Calu3 (cell line): ENCODE data around the gene EXOC3L1. TPM values are rescaled to one million over a fixed set of nuclear protein-coding genes. Genes with fewer than 3 reads are reported as not detected.

ENCODE experiments used
- BruUV-seq: library from RNA; stranded (reverse); fragments of 400-500 nt; replicated peaks from 2 replicates; lab custom pipeline; 2021; lab: Mats Ljungman, UMichigan
- CTCF ChIA-PET: fragments of 300-600 bp; sonication (Branson Sonifier 250); formaldehyde crosslinking; loops from one replicate; lab custom pipeline; 2022; ENCODE audit warnings: antibody characterized with exemption; lab: Charles Lee
- DNase-seq: peaks from one replicate; pipeline ENCODE4 v3.0.0; 2022
- H3K27ac Mint-ChIP-seq: one replicate; pipeline ENCODE4 v1.8.0; 2022; ENCODE audit warnings: mixed read lengths; ENCODE audit not compliant: unreplicated experiment
- H3K27me3 Mint-ChIP-seq: one replicate; pipeline ENCODE4 v1.8.0; 2022; ENCODE audit warnings: mixed read lengths; ENCODE audit not compliant: unreplicated experiment
- H3K36me3 Mint-ChIP-seq: one replicate; pipeline ENCODE4 v1.8.0; 2022; ENCODE audit warnings: mild to moderate bottlenecking, moderate library complexity, mixed read lengths; ENCODE audit not compliant: insufficient read depth, unreplicated experiment
- H3K4me1 Mint-ChIP-seq: one replicate; pipeline ENCODE4 v1.8.0; 2022; ENCODE audit warnings: mild to moderate bottlenecking, low read depth, mixed read lengths; ENCODE audit not compliant: unreplicated experiment
- H3K4me3 Mint-ChIP-seq: one replicate; pipeline ENCODE4 v1.8.0; 2022; ENCODE audit warnings: mild to moderate bottlenecking, low read depth, moderate library complexity, mixed read lengths; ENCODE audit not compliant: unreplicated experiment
- H3K9me3 Mint-ChIP-seq: one replicate; pipeline ENCODE4 v1.8.0; 2022; ENCODE audit warnings: low read depth, mixed read lengths; ENCODE audit not compliant: unreplicated experiment
- CTCF ChIP-seq: fragments of 200-600 bp; IDR thresholded peaks from one replicate; pipeline ENCODE4 v1.8.0; 2022; ENCODE audit warnings: antibody characterized with exemption; ENCODE audit not compliant: unreplicated experiment
- intact Hi-C: fragments of 100-400 bp; cut with micrococcal nuclease; formaldehyde crosslinking; loops from one replicate; pipeline ENCODE4 v1.10.0; 2022; ENCODE audit not compliant: unreplicated experiment
- total RNA-seq: library from RNA; stranded (reverse); gene quantifications from 2 replicates; pipeline ENCODE4 v1.2.3, GENCODE V29; 2022

EXOC3L1 gene
- total RNA-seq, 1 experiment from 2014 or later: 0.31 TPM

DNA sequence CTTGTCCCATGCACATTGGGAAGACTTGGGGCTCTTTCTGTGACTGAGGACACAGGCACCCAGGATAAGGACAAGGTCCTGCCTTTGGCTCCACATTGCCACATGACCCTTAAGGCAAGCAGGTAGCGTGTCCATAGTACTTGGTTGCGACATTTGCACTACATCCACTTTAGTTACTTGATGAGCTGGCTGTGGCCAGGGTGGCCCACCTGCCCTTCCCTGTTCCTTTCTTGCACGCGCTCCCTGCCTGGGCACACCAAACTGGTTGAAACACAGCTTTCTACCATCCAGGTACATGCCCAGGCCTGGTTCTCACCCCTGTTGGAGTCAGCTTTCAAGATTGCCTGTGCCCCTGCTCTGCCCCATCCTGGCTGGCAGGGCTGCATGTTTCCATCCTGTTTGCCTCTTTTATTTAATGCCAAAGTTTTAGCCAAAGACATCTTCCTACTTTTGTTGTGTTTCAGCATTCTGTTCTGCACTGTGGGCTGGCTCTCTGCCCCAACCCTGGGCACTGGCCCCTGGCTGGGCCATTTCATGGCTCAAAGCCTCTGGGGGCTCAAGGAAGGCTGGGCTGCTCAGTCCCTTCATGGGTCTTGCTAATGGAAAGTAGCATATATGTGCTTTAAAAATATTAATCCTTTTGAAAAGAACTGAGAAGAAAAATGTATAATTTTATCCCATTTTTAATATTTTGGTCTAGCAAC is 42.3 kb downstream of the EXOC3L1 start:
- no peak for DNase-seq
- intact Hi-C loops: no loop called here
- Mint-ChIP-seq H3K27me3 (no peaks in the 10 kb centered on the region), H3K4me3 (no peak overlapping the region), H3K4me1 (no peaks in the 10 kb centered on the region), H3K9me3 (no peaks in the 10 kb centered on the region), H3K27ac (no peak overlapping the region), H3K36me3 (peaks cover 52% of the 10 kb centered on the region)
- no TSS peak for BruUV-seq
- CTCF ChIA-PET: no interaction called here
- TF ChIP-seq CTCF: no peak

DNA sequence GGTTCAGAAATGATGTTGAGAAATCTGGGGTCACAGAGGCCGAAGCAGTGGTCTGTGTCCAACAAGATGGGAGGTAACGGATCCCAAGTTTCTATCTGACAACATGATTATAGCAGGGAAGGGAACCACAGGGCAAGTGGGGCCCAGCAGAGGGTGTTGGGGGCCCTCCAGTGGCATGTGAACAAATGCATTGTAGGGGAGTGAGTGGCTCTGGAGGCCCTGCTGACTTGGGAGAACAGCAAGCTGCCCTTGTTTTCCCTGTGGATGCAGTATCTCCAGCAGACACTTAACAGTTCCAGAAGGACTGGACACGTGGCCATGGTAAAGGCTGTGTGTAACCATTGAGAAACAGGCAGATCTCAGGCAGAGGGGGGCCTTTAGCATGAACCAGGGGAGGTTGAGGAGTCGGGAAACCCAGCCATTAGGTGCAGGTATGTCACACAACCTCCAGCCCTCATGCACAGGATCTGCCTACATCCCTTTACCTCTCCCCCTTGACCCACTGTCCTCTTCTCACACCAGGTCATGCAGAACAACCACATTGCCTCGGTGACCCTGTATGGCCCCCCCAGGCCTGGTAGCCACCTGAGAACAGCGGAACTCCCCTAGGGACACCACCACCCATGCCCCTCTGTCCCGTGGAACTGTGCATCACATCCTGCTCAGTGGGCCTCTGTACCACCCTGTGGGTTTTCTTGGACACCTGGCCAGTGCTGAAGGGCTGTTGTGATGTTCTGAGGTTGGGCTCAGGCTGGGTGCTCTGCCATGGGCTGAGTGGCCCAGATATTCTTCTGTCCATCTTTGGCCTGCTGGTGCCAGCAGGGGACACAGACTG is 43.2 kb downstream of the EXOC3L1 start:
- Mint-ChIP-seq H3K27me3 (no peaks in the 10 kb centered on the region), H3K36me3 (peaks cover 50% of the 10 kb centered on the region), H3K4me1 (no peaks in the 10 kb centered on the region), H3K27ac (no peak overlapping the region), H3K9me3 (no peaks in the 10 kb centered on the region), H3K4me3 (no peak overlapping the region)
- no peak for TF ChIP-seq CTCF
- BruUV-seq: no TSS peak
- CTCF ChIA-PET: no interaction called here
- no peak for DNase-seq
- intact Hi-C loops: no loop called here

GRCh38 chr16:67145746-67146145 is 44.2 kb downstream of the EXOC3L1 start:
- no TSS peak for BruUV-seq
- H3K36me3 Mint-ChIP-seq: peaks cover 51% of the 10 kb centered on the region
- no peak overlapping the region for H3K27ac Mint-ChIP-seq
- no peak overlapping the region for H3K4me3 Mint-ChIP-seq
- intact Hi-C loops: no loop called here
- no peak for TF ChIP-seq CTCF
- H3K27me3 Mint-ChIP-seq: no peaks in the 10 kb centered on the region
- CTCF ChIA-PET: no interaction called here
- no peaks in the 10 kb centered on the region for H3K9me3 Mint-ChIP-seq
- H3K4me1 Mint-ChIP-seq: no peaks in the 10 kb centered on the region
- DNase-seq: no peak

DNA sequence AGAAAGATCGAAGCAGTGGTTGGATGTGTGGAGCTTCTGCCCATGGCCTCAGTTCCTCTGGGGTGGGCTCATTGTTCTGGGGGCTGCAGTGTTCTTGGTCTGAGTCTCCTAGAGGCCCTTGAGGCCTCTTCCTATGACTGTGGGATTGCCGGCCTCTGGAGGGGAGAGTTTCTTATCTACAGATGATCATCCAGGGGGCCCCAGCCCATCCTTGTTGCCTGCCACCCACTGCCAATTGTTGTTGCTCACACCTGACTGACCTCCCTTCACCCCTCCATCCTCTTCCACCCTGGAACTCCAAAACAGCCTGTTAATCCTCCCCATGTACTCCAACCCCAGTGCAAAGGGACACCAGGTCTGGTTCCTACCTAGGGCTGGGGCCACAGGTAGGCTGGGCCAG is 45.0 kb downstream of the EXOC3L1 start:
- no peaks in the 10 kb centered on the region for H3K9me3 Mint-ChIP-seq
- CTCF ChIA-PET: interaction anchor here (0.6 kb wide), 1 partner anchor 950 kb away, joined by 4 read pairs; no protein-coding TSS in a partner anchor
- TF ChIP-seq CTCF: no peak
- no peaks in the 10 kb centered on the region for H3K27me3 Mint-ChIP-seq
- H3K4me3 Mint-ChIP-seq: no peak overlapping the region
- no peaks in the 10 kb centered on the region for H3K4me1 Mint-ChIP-seq
- peaks cover 51% of the 10 kb centered on the region for H3K36me3 Mint-ChIP-seq
- H3K27ac Mint-ChIP-seq: no peak overlapping the region
- no peak for DNase-seq
- intact Hi-C loops: no loop called here
- no TSS peak for BruUV-seq
